HG02970 (cell line): ENCODE data around the gene ARHGEF40.

Experiments used
- ATAC-seq: cut with Tn5 transposase; IDR thresholded peaks from one replicate; pipeline ENCODE4 v1.9.1; 2021; ENCODE audit warnings: mild to moderate bottlenecking, moderate library complexity, moderate number of reproducible peaks; ENCODE audit not compliant: unreplicated experiment, low FRiP score

ARHGEF40 gene

GRCh38 chr14:21078726-21079125 is 8.6 kb downstream of the ARHGEF40 start:
- ATAC-seq = no peak

DNA sequence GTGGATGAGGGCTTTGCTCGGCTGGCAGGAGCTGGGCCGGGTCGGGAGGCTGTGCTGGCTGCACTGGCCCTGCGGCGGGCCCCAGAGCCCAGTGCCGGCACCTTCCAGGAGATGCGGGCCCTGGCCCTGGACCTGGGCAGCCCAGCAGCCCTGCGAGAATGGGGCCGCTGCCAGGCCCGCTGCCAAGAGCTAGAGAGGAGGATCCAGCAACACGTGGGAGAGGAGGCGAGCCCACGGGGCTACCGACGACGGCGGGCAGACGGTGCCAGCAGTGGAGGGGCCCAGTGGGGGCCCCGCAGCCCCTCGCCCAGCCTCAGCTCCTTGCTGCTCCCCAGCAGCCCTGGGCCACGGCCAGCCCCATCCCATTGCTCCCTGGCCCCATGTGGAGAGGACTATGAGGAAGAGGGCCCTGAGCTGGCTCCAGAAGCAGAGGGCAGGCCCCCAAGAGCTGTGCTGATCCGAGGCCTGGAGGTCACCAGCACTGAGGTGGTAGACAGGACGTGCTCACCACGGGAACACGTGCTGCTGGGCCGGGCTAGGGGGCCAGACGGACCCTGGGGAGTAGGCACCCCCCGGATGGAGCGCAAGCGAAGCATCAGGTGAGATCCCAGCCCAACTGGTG is 11.5 kb downstream of the ARHGEF40 start:
- ATAC-seq = no peak

- no peak for ATAC-seq
Observed at GRCh38 chr14:21083565-21084325, 13.6 kb downstream of the ARHGEF40 start.

GRCh38 chr14:21084396-21084795 is 14.3 kb downstream of the ARHGEF40 start:
- ATAC-seq = no peak

- no peak for ATAC-seq
Observed at GRCh38 chr14:21084998-21085853, 15.1 kb downstream of the ARHGEF40 start.

GRCh38 chr14:21086908-21087293 is 16.8 kb downstream of the ARHGEF40 start:
- no peak for ATAC-seq

- no peak for ATAC-seq
Observed at GRCh38 chr14:21087294-21088091, 17.4 kb downstream of the ARHGEF40 start.

GRCh38 chr14:21088687-21089086 is 18.6 kb downstream of the ARHGEF40 start:
- ATAC-seq = no peak

- no peak for ATAC-seq
Observed at GRCh38 chr14:21089271-21089670, 19.2 kb downstream of the ARHGEF40 start.

DNA sequence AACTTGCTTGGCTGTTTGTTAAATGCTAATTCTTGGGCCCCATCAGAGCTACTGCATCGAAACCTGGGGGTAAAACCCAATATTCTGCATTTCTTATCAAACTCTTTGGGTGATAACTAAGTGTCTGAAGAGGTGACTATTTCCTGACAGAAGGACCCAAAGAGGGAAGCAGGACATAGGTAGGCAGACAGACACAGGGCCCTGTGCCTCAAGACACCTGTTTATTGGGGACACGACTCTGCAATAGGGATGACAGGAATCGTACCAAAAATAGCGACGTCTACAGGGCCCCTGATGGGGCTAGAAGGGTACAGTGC is 19.7 kb downstream of the ARHGEF40 start:
- no peak for ATAC-seq

DNA sequence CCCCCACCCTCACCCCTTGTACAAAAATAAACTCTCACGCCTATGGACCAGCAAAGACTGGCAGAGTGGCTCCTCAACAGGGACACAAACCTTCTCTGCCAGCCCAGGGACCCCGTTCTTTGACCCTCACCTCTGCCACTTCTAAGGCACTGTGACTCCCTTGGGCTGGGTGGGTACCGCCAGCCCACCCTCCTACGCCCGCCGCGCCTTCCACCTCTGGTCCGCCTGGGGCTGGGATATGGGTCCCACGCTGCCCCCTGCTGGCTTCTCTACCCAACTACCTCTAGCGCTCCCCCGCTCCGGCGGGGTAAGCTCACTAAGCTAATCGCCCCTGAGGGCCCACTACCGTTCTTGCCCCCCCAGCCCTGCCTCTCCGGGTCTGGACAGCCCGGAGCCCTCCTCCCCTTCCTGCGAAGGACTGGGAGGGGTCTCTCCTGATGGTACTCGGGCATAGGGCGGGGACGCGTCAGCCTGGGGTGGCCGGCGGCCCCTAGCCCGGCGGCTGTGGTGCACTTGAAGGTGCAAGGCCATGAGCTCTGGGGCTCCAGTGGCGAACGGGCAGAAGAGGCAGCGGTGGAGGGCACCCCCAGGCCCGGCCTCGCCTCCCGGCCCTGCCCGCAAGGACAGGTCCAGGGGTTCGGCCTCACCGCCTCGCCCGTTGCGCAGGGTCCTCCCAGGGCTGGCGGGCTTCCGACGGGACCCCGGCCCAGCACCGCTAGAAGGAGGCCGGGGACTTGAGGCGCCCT is 20.3 kb downstream of the ARHGEF40 start:
- no peak for ATAC-seq

DNA sequence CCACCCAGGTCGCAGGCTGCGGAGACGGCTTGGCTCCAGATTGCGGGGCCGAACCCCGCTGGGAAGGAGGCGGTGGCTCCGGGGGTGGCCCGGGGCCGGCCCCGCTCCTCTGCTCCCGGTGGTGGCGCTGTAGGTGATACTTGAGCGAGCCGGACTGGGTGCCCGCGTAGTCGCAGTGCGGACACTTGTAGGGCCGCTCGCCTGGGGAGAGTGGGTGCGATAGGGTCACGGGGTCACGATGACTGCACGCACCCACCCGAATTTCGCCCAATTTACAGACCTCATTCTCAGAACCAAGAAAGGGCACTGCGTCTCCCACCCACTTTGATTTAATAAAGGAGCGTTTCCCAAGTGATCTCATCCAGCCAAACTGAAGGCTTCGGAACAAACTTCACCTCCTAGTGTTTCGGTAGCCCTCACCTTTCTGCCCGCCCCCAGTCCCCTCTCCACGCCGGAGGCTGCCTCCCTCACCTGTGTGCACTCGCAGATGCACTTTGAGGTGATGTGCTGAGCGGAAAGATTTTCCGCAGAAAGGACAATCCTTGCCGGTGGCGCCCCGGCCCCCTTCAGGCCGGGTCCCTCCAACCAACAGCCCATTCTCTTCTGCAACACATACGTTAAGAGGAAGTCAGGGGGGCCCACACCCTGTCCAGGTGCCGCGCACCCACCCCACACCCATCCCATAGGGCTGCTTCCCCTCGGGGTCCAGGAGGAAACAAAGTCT is 21.0 kb downstream of the ARHGEF40 start:
- ATAC-seq = no peak

DNA sequence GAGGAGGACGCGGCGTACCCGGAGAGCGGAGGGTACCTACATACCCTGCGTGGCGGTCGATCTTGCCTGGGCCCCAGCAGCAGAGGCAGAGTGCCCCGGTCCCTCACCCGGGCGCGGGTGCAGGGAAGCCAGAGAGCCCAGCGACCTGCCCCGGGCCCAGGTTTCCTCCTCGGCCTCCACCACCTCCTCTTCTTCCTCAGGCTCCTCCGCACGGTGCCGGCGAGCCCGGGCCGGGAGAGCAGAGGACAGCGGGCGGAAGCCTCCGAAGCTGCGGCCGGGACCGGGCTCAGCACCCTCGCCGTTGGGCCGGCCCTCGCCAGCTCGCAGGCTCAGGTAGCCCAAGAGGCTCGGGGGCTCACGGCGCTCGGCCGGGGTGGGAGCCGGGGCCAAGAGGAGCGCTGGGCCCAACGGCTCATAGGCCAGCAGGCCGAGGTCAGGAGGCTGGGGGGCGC is 21.7 kb downstream of the ARHGEF40 start:
- no peak for ATAC-seq

GRCh38 chr14:21092273-21093011 is 22.3 kb downstream of the ARHGEF40 start:
- ATAC-seq = peak; percentile 77

GRCh38 chr14:21093018-21093417 is 22.9 kb downstream of the ARHGEF40 start:
- no peak for ATAC-seq

DNA sequence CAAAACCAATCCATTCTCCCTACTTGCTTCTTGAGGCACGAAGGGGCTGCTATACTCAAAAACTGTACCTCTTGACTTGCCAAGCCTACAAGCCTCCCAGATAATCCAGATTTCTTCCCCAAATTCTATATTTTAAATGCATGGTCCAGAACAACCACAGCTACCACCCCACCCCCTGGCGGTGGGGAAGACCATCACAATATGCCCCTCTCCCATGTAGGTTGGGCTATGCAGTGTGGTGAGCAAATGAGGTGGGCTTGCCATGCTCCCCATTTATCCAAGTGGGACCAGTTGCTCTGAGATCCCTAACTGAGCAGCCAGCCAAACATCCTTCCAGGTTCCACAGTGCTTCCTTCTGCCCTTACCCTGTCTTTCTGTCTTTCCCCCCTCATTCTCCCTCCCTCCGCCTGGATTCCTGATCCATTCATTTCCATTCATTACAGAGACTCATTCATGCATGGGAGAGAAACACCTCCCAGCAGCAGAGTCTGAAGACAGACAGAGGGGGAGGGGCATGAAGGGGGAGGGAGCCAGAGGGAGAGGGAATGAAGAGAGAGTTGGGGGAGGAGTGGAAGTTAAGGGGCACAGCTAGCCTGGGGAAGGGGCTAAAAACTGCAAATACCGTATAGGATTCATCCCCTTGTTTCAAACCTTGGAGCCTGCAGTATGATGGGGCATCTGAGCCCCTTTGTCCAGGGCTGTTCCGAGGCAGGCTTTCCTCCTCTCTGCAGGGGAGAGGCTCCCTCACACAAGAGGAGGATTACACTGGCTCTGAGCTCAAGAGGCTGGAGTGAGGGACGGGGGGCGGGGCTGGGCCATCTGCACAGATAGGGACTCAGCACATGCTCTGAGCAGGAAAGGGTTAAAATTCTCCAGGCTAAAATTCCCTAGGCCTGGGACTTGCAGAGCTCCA is 23.9 kb downstream of the ARHGEF40 start:
- no peak for ATAC-seq

DNA sequence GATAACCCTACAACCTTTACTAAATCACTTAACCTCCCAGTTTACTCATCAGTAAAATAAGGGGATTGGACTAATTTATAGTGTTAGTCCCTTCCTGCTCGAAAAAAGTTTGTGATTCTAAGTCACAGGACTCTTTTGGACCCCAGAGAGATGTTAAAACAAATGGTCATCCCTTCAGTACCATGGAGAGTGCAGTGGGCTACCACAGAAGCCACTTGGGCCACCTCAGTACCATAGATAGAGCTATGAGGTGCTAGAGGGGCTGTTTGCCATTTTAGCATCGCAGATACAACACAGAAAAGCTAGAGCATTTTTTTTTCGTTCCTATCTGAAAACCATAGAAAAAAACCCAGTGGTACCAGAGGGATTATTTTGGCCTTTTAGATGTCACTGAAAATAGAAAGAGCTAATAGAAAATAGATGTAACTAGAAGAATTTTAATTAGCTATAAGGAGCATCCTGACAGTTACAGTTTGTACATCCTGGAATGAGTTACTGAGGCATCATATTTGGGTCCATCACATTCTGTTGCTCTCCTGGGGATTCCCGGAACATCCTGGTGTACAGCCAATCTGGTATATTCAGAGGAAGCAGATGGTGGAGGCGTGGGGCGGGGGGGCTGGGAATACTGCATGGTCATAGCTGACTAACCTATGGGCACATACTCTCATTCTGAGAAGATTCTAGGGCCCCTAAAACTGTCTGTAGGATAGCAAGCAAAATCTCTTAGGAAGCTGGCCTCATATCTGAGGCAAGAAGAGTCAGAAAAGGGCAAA is 25.5 kb downstream of the ARHGEF40 start:
- ATAC-seq = no peak
